ENCODE measurements around the gene SLC35D3.
"Not testable (repeated sequence)": the region's sequence is repeated elsewhere in the genome, so short reads cannot be mapped to it uniquely, and the experiment has no call there.

The SLC35D3 gene, protein sequence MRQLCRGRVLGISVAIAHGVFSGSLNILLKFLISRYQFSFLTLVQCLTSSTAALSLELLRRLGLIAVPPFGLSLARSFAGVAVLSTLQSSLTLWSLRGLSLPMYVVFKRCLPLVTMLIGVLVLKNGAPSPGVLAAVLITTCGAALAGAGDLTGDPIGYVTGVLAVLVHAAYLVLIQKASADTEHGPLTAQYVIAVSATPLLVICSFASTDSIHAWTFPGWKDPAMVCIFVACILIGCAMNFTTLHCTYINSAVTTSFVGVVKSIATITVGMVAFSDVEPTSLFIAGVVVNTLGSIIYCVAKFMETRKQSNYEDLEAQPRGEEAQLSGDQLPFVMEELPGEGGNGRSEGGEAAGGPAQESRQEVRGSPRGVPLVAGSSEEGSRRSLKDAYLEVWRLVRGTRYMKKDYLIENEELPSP

DNA sequence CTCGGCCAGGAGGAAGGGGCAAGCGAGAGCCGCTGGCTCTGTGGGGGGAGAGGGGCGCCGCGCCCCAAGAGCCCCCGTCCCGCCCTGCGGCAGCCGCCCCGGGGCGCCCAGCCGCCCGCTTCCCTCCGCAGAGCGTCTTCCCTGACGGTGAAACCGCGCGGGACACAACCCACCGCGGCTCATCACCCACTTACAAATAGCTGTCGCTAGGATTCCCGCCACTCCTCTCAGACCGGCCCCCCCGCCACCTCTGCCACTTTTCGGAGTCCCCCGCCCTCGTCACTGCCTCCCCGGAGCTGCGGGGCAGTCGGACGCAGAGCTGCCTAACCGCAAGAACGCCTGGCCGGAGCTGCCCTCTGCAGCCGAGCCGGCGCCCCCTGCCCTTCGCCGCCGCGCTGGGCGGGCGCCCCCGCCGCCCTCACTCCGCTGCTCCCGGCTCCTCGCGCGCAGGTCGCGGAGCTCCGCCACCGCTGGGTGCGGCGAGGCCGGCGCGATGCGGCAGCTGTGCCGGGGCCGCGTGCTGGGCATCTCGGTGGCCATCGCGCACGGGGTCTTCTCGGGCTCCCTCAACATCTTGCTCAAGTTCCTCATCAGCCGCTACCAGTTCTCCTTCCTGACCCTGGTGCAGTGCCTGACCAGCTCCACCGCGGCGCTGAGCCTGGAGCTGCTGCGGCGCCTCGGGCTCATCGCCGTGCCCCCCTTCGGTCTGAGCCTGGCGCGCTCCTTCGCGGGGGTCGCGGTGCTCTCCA, at the start of gene SLC35D3:
SLC35D3 (plus strand) TSS at position 366 of the 749 bp plus-strand sequence; CDS start at position 494, 128 bp downstream.
- ChIA-PET CTCF (interaction anchor here (0.8 kb wide), 1 partner anchor 278 kb away, joined by 3 read pairs; no protein-coding TSS in a partner anchor), POLR2A (interaction anchor here (0.8 to 1.2 kb wide), 3 partner anchors 10 to 278 kb away, joined by 3 to 4 read pairs (median 4); no protein-coding TSS in a partner anchor)
- no peak for DNase-seq (ENCODE audit: extremely low spot score)
- TF ChIP-seq TARDBP (IDR thresholded peaks at IDR 0.05) (no peak), L3MBTL2 (conservative IDR thresholded peaks at IDR 0.05) (peak; percentile 67)

DNA sequence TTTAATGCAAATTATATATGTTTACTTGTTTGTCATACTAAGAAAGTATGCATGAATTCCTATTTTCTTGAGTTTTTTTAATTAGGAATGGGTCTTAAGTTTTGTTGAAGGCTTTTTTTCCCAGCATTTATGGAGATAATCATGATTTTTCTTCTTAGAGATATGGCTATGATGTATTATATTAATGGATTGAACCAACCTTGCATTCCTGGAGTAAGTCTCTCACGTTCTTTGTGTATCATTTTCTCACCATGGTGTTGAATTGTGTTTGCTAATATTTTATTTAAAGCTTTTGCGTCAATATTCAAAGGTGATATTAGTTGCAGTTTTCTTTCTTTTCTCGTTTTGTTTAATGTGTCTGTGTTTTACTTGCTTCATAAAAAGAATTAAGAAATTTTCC, 48.4 kb upstream of the SLC35D3 start:
- no peak for DNase-seq (ENCODE audit: extremely low spot score)
- TF ChIP-seq SP1 (IDR thresholded peaks at IDR 0.05) (no peak), ELF4 (IDR thresholded peaks at IDR 0.05) (no peak), HDGF (IDR thresholded peaks at IDR 0.05; ENCODE audit: borderline replicate concordance) (no peak)
- CTCF ChIA-PET = no interaction called here
- POLR2A ChIA-PET = no interaction called here

DNA sequence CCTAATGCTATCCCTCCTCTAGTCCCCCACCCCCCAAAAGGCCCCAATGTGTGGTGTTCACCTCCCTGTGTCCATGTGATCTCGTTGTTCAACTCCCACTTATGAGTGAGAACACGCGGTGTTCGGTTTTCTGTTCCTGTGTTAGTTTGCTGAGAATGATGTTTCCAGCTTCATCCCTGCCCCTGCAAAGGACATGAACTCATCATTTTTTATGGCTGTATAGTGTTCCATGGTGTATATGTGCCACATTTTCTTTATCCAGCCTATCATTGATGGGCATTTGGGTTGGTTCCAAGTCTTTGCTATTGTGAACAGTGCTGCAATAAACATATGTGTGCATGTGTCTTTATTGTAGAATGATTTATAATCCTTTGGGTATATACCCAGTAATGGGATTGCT, 45.6 kb upstream of the SLC35D3 start:
- DNase-seq (ENCODE audit: extremely low spot score); POLR2A ChIA-PET; CTCF ChIA-PET: not testable (repeated sequence)

DNA sequence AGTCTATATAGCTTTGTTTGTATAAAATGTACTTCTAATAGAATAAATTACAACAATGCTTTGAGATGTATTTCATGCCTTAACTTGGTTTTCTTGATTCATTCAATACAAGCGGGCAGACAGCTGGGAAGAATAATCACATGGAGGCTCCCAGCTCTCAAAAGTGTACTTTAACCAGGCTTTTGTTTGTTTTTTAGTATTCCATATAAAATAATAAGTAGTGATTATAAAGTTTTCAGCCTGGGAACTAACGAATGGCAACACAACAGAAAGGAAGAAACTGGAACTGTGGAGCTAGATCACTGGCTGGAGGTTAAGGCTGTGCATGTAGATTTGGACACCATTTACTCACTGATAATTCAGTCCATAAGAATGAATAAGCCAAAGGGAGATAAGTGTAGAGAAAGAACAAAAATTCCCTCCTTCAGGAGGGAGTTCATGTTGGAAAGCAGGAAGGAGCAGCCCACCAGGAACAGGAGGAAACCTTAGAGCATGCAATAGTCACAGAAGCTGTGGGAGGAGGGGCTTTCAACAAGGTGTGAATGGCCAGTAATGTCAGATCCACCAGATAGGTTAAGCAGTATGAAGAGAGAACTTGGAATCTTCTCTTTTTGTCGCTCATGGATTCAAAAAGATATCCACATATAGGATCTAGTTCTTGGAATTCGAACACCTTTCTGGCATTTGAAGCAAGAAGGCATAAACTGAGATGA, 41.2 kb upstream of the SLC35D3 start:
- no peak for DNase-seq (ENCODE audit: extremely low spot score)
- TF ChIP-seq SP1 (IDR thresholded peaks at IDR 0.05) (no peak), LEF1 (IDR thresholded peaks at IDR 0.05; ENCODE audit: borderline replicate concordance) (no peak), L3MBTL2 (conservative IDR thresholded peaks at IDR 0.05) (no peak)
- CTCF ChIA-PET = interaction anchor here (0.9 kb wide), 1 partner anchor 35 kb away, joined by 3 read pairs; no protein-coding TSS in a partner anchor
- POLR2A ChIA-PET = no interaction called here

DNA sequence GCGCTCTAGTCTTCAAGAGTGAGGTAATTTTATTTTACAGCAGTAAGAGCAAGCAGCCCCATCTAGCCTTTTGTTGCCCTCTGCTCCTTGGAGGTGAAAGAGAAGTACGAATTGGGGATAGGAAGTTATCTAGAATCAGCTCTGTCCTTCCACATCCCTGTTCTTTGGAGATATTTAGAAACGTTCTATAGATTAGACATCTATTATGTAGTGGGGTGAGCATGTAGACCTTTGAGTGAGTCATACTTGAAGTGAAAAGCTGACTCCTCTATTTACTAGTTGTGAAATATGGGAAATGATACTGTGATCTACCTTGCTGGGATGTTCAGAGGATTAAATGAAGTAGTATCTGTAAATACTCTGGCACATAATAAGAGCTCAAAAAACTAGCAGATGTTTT, 36.0 kb upstream of the SLC35D3 start:
- ChIA-PET CTCF (interaction anchor here (1.3 kb wide), 1 partner anchor 40 kb away, joined by 6 read pairs; no protein-coding TSS in a partner anchor), POLR2A (no interaction called here)
- DNase-seq (ENCODE audit: extremely low spot score) = no peak
- TF ChIP-seq FOXA1 (IDR thresholded peaks at IDR 0.05) (no peak), LEF1 (IDR thresholded peaks at IDR 0.05; ENCODE audit: borderline replicate concordance) (no peak), L3MBTL2 (conservative IDR thresholded peaks at IDR 0.05) (no peak), ARNT (IDR thresholded peaks at IDR 0.05) (no peak), HDGF (IDR thresholded peaks at IDR 0.05; ENCODE audit: borderline replicate concordance) (no peak), BHLHE40 (IDR thresholded peaks at IDR 0.05; ENCODE audit: borderline replicate concordance) (no peak), TARDBP (IDR thresholded peaks at IDR 0.05) (no peak), SUZ12 (IDR thresholded peaks at IDR 0.05) (no peak), ELF4 (IDR thresholded peaks at IDR 0.05) (no peak)
- TF ChIP-seq, protein P1, sequence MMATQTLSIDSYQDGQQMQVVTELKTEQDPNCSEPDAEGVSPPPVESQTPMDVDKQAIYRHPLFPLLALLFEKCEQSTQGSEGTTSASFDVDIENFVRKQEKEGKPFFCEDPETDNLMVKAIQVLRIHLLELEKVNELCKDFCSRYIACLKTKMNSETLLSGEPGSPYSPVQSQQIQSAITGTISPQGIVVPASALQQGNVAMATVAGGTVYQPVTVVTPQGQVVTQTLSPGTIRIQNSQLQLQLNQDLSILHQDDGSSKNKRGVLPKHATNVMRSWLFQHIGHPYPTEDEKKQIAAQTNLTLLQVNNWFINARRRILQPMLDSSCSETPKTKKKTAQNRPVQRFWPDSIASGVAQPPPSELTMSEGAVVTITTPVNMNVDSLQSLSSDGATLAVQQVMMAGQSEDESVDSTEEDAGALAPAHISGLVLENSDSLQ (IDR thresholded peaks at IDR 0.05) = no peak

DNA sequence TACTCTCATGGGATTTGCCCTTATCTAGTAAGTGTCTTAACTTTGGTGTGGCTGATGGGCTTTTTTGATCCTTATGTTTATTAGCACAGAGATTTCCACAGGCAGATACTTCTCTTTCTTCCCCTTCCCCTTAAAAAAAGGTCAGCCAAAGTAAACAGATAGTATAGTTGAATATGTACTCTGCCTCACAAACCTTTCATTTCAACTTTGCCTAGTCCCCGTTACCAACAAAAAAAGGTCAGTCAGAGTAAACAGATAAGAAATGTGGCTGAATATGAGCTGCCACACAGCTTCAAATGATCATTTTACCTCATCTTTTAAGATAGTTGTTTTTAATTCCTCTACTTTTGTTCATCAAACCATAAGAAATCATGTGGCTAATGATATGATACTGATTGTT, 34.1 kb upstream of the SLC35D3 start:
- no peak for TF ChIP-seq LEF1 (IDR thresholded peaks at IDR 0.05; ENCODE audit: borderline replicate concordance)
- TF ChIP-seq FOXA1 (IDR thresholded peaks at IDR 0.05) = no peak
- TF ChIP-seq HDGF (IDR thresholded peaks at IDR 0.05; ENCODE audit: borderline replicate concordance) = no peak
- no peak for TF ChIP-seq ARNT (IDR thresholded peaks at IDR 0.05)
- no peak for TF ChIP-seq SUZ12 (IDR thresholded peaks at IDR 0.05)
- DNase-seq (ENCODE audit: extremely low spot score) = no peak
- ChIA-PET CTCF (interaction anchor here (1.7 kb wide), 1 partner anchor 244 kb away, joined by 4 read pairs; no protein-coding TSS in a partner anchor), POLR2A (no interaction called here)

DNA sequence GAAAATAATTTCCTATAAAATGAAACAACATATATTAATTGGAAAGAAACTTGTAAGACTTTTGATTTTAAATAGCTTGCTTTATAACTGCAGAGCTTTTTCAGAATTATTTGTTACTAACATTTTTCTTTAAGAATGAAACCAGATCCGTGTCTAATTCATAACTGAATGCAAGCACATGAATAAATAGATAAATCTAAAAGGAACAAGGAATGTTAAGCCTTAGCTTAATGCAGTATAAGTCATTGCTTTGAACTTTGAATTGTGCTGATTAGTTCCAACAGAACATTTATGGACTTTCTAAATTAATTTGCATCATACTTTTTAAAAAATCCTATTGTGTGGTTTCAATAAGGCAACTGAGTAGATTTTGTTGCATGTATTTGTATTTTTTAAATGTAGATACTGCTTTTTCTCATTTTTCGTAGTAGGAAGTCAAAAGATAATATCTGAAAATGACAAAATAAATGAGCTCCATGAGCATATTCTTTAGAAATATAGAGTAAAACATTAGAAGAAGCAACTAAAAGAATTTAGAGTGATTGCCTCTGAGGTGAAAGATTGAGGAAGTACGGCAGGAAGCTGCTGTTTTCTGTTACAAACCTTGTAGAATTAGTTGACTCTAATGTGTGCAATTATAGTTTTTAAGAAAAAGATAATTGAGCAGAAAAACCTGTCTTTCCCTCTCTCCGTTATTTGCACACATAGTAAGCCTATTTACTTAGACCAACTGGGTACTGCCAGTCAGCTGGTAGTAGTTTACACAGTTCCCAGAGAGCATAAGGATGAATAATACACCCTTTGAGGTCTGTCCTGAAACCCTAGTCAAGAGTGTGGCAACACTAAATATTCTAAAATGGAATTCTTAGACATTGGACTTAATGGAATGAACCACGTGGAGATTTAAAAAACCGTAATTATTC, 32.6 kb upstream of the SLC35D3 start:
- TF ChIP-seq FOXA1 (IDR thresholded peaks at IDR 0.05) = no peak
- TF ChIP-seq CTBP1 (IDR thresholded peaks at IDR 0.05; ENCODE audit: borderline replicate concordance) = no peak
- TF ChIP-seq FOXK2 (IDR thresholded peaks at IDR 0.05) = no peak
- TF ChIP-seq TARDBP (IDR thresholded peaks at IDR 0.05) = no peak
- TF ChIP-seq, protein P1 (IDR thresholded peaks at IDR 0.05) = no peak
- DNase-seq (ENCODE audit: extremely low spot score) = no peak
- ChIA-PET POLR2A (no interaction called here), CTCF (interaction anchor here (0.7 to 1.7 kb wide), 2 partner anchors 32 to 245 kb away, joined by 3 to 4 read pairs; no protein-coding TSS in a partner anchor)
